IPS-NIHi7 (cell line): ENCODE data around the gene MAP3K7CL.
"Not testable (repeated sequence)": the region's sequence is repeated elsewhere in the genome, so short reads cannot be mapped to it uniquely, and the experiment has no call there.

Source experiments
- DNase-seq: peaks from one replicate; pipeline ENCODE4 v3.0.0; 2012; ENCODE audit warnings: mixed read lengths; ENCODE audit errors: extremely low spot score

Gene MAP3K7CL

DNA sequence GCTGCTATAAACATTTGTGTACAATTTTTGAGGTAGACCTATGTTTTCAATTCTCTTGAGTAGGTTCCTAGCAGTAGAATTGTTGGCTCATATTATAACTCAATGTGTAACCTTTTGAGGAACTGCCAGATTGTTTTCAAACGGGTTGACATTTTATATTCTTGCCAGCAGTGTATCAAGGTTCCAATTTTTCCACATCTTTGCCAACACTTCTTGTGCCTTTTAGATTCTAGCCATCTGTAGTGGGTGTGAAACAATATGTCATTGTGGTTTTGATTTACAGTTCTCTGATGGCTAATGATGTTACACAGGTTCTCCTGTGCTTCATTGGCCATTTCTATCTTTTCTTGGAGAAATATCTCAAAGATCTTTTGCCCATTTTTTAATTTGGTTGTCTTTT lies 36.4 kb downstream of the MAP3K7CL start:
- DNase-seq = no peak

DNA sequence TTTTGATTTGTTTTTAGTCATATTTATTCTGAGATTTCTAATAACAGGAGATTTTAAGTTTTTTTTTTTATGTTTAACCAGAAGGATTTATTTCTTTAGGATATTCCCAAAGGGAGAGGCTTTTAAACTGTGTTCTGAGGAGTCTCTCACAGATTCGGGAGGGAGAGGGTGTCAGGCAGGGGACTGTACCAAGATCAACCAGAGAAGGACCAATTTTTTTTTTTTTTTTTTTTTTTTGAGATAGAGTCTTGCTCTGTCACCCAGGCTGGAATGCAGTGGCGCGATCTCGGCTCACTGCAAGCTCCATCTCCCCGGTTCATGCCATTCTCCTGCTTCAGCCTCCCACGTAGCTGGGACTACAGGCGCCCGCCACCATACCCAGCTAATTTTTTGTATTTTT lies 37.0 kb downstream of the MAP3K7CL start:
- DNase-seq = not testable (repeated sequence)

DNA sequence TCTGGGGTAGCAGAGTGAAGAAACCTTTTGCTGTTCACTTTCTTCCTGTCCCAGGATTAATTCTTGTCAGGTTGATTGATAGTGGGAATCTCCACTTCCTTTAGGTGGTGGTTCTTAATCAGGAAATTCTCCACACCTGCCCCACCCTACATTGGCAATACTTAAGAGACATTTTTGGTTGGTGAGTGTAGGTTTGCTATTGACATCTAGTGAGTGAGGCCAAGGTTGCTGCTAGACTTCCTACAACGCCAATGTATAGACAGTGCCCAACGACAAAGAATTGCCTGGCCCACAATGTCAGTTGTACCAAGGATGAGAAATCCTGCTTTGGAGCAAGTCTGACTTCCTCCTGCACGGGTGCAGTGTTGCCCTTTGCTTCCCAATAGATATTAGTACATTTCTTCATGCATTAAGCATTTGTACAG lies 38.5 kb downstream of the MAP3K7CL start:
- no peak for DNase-seq

DNA sequence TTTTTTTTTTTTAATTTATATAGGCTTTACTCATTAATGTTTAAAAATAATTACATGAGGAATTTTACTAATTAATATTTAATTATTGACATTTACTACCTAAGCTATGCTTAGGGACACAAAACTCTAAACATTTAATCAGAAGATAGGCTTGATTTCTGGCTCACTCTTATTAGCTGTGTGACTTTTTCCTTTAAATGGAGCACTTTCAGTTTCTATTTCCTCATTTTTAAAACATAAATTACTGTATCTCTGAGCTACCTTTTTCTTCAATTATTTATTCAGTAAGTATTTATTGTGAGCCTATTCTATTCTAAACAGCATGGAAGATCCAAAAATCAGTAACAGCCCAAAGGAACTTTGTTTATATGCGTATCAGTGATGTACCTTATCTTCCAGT lies 40.5 kb downstream of the MAP3K7CL start:
- no peak for DNase-seq

DNA sequence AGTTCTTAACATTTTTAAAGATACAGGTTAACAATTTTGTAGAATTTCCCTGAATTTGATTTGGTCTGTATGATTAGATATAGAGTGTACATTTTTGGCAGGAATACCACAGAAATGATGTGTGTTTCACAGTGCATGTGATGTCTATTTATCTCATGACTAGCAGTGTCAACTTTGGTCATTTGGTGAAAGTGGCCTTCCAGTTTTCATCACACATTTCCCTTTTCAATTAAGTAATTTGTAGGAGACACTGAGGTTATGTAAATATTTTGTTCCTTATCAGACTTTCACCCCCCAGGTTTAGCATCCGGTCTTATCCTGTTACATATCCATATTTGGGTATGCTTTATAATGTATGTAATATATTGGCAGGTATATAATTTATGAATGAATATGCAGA lies 41.8 kb downstream of the MAP3K7CL start:
- no peak for DNase-seq

DNA sequence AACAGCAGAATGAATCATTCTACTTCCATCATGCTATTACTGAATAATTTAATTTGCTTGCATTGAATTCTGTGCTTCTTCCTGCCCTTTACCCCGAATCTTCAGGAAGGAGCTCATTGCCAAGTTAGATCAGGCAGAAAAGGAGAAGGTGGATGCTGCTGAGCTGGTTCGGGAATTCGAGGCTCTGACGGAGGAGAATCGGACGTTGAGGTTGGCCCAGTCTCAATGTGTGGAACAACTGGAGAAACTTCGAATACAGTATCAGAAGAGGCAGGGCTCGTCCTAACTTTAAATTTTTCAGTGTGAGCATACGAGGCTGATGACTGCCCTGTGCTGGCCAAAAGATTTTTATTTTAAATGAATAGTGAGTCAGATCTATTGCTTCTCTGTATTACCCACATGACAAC lies 44.2 kb downstream of the MAP3K7CL start:
- no peak for DNase-seq

DNA sequence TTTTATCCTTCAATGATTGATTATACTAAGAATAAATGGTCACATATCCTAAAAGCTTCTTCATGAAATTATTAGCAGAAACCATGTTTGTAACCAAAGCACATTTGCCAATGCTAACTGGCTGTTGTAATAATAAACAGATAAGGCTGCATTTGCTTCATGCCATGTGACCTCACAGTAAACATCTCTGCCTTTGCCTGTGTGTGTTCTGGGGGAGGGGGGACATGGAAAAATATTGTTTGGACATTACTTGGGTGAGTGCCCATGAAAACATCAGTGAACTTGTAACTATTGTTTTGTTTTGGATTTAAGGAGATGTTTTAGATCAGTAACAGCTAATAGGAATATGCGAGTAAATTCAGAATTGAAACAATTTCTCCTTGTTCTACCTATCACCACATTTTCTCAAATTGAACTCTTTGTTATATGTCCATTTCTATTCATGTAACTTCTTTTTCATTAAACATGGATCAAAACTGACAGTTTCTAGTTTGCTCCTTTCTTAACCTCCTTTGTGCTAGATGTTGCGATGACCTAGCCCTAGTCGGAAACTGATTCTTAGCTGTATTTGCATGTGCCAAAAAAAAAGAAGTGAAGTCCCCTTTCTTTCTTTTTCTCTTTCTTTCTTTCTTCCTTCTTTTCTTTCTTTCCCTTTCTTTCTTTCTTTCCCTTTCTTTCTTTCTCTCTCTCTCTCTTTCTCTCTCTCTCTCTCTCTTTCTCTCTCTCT lies 45.1 kb downstream of the MAP3K7CL start:
- no peak for DNase-seq

DNA sequence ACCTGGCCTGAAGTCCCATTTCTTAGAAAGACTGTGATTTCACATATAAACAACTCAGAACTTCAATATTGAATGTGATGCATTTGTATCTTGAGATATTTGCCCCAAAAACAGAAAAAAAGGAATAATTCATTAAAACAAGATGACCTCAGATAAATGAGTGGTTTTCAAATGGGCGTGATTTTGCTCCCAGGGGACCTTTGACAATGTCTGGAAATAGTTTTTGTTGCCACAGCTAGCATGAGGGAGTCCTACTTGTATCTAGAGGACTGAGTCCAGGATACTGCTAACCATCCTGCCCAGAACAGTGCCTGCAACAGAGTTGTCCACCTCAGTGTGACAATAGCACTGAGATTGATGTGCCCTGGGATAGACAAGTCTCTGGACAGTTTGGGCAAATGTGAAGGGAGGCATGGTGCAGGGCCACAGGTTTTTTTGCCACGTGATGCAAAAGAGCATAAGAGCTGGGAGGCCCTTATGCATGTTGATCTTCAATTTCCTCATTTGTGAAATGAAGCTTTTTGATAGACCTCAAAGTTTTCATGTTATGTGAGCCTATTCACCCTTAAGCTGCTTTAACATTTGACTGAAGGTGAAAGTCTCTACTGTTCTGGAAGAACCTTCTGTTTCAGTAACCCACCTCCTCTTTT lies 46.2 kb downstream of the MAP3K7CL start:
- DNase-seq = no peak

DNA sequence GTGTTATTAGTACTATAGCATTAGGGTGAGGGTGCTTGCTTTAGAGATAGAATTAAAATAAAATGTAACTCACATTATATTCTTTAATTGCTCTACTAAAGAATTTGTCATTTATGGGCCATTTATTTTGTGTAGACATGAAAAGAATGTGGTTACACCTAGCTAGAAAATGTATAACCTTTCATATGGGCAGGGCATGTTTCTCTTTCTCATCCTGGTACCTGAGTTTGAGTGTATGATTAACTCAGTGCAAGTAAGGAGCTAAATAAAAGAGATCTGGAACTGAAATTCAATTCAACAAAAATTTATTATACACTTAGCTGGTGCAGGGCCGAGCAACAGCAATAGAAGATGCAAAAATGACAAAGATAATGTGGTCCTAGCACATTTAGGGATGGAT lies 47.4 kb downstream of the MAP3K7CL start:
- DNase-seq = no peak

DNA sequence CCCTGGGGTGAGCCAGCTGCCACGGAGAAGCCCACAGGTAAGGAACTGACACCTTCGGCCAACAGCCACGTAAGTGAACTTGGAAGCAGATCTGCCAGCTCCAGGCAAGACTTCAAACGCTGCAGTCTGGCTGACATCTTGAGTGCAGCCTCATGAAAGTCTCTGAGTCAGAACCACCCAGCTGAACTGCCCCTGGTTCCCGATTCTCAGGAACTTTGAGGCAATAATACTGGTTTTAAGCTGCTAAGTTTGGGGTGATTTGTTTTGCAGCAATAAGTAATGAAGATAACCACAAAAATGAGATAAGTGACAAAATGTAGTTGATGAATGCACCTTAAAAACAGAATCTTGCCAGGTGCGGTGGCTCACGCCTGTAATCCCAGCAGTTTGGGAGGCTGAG lies 48.5 kb downstream of the MAP3K7CL start:
- DNase-seq = no peak

DNA sequence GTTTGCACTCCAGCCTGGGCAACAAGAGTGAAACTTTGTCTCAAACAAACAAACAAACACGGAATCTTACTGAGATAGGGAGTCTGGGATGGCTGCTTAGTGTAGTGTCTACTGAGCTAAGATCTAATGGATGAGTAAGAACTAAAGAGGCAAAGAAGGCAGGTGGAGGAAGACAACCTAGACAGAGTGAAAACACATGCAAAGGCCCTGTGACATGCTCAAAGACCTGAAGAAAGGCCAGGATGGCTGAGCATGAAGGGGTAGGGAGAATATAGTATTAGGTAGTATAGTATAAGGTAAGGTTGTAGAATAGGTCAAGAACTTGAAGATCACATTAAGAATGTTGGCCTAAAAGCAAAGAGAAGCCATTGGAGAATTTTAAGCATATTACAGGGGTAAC lies 49.1 kb downstream of the MAP3K7CL start:
- no peak for DNase-seq

DNA sequence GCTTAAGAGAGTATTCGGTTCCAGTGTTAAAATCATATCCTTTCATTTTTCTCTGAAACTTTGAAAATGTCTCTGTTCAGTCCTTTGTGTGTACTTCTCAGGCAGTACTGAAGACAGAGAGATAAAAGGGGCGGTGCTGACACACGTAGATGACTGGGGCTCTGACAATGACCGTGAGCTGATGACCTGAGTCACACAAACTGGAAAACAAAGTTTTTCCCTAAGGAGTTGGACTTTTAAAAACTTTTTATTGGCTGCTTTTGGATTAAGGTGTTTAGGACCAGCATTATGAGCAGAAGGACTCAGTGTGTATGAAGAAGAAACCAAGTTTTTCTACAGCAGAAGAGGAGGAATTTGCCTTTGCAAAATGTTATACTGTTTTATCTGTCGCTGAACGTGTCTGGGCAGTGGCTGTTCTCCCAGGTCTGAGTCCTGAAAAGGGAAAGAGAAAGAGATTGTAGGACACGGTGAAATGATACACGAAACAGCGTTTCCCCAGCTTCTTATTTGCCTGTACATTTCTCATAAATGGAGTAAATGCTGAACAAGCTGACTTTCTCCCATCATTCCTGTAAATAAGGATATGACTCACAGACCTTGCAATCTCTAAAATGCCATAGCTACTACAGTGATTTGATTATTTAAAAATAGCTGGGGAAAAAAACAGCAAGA lies 51.5 kb downstream of the MAP3K7CL start:
- DNase-seq = no peak

DNA sequence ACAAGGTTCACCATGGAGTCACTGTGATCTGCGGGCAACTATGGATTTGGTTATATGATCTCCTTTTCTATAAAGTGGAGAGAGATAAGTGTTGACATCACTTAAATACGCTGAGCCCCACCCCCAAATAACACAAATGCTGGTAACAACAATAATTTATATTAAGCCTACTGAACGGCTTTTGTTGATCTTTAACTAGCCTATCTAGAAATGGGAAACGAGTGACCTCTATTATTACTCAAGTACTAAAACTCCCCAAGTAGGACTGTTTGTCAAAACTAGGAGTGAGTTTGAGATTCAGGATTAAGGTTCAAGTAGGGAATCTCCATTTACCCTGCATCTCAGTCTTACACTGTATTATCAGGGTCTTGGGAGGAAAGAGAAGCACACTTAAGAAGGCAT lies 52.2 kb downstream of the MAP3K7CL start:
- DNase-seq = no peak

DNA sequence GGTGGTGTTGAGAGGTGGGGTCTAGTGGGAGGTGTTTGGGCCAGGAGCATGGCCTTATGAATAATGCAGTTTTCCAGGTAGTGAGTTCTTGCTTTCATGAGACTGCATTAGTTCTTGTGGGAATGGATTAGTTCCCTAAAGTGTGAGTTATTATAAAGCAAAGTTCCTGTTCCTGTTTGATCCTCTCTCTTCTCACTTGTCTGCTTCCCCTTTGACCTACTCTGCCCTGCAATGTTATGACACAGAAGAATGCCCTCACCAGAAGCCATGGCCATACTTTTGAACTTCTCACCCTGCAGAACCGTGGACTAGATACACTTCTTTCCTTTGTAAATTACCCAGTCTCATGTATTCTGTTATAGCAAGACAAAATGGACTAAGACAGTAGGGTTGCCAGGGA lies 53.6 kb downstream of the MAP3K7CL start:
- DNase-seq = no peak

DNA sequence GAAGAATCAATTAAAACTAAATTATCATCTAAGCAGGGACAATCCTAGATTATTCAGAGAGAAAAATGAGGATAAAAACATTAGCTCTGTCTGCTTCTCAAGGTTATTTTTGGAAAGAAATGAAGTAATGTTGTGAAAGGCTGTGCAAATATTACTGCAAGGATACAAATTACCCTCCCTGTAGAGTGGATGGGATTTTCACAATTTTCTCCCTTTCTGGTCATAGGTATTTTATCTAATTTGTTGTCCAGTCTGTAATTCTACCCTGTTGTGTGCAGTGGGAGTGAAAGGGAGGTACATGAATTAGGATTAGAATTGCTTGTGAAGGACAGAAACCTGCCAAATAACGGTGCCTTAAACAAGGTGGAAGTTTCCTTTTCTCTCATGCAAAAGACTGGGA lies 54.7 kb downstream of the MAP3K7CL start:
- DNase-seq = no peak

DNA sequence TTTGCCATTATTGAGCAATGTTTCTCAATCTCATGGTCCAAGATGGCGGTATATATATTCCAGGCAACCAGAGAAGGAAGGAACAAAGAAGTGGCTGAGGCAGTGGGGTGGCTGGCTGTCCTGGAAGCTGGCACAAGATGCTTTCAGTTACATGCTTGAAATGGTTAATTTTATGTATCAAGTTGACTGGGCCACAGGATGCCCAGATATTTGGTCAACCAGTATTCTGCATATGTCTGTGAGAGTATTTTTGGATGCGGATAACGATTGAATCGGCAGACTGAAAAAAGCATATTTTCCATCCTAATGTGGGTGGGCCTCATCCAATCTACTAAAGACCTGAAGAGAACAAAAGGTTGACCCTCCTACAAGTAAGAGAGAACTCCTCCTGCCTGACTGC lies 55.2 kb downstream of the MAP3K7CL start:
- no peak for DNase-seq

DNA sequence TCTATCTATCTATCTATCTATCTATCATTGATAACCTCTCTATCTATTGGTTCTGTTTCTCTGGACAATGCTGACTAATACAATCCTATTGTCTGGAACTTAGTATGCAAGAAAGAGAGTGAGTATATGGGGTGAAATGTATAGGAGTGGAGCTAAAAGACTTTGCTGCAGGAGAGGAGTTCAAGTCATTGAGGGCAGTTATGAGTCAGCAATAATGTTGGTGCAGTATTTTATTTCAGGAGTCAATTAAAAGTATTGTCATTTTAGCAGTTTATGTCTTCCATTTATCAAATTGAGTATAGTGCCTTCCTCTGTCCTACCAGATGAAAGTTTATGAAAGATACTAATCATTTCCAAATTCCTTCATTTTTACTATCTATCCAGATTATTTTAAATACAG lies 55.8 kb downstream of the MAP3K7CL start:
- DNase-seq = no peak

DNA sequence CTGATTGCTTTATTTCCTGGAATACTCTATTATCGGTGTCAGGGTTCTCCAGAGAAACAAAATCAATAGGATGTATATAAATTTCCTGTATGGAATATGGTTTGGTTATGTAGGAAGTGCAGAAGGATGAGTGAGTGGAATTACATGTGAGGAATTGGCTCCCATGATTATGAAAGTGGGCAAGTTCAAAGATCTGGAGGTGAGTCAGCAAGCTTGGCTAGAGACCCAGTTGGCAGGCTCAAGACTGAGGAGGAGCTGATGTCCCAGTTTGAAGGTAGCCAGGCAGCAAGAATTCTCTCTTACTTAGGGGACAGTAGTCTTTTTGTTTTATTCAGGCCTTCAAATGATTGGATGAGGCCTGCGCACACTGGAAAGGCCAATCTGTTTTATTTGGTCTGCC lies 57.5 kb downstream of the MAP3K7CL start:
- DNase-seq = no peak

DNA sequence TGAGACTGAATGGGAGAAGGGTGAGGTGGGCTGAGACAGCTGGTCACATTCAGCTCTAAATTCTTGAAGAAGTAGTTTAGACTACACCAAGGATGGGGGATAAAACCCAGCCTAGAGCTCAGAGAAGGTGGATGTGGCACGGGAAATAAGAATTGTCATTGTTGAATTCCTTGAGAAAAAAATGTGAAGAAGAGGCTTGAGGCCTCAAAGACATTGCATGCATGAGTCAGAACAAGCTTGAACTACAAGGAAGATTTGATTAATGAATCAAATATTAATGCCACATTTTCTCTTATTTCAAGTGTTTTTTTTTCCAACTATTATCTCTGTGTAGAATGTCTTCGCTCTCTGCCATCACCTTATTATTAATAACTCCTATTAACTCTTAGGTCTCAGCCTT lies 58.9 kb downstream of the MAP3K7CL start:
- DNase-seq = no peak

DNA sequence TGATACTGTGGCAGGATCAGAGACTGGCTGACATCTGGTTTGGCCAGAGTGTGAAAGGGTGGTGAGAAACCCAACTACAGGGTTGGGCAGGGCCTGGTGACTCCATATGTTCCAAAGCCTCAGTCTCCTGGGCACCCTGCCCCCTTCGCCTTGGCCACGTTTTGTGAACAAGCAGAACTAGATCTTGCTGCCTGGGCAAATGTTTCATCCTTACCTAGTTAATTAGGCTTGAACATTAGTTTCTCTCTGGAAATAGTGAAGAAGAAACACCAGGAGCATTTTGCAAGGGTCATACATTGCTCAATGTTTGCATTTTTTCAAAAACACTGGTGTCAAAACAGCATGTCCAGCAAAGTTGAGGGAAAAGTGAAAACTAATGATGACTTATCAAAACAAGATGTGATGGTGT lies 60.5 kb downstream of the MAP3K7CL start:
- DNase-seq = no peak

DNA sequence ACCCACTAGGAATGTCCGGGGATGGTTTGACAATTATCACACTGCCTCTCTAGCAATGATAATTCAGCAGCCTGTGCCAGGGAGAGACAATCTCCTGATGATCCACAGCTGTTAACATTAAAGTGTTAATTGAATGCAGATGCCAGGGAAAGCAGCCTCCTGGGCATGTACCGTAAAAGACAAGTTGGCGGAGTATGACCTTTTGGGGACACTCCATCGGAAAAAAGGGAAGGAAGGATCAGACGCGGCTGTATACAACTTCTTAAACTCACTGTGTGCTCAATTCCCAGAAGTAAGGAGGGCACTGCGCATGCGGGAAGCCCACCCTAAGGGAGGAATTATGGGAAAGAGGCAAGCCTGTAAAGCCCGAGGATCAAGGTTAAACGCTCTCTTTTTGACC lies 62.6 kb downstream of the MAP3K7CL start:
- DNase-seq = no peak

DNA sequence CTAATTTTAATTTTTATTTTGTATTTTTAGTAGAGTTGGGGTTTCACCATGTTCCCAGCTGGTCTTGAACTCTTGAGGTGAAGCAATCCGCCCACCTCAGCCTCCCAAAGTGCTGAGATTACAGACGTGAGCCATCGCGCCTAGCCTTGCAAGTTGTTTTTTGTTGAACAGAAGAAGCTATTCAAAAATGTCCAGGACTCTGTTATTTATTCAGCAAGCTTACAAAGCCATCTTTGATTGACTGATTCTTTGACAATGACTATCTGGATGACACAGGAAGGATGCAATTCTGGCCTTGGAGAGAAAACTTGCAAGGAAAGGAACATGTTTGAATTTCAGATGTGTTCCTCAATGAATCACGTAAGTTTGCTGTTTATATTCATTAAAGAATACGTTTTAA lies 63.5 kb downstream of the MAP3K7CL start:
- no peak for DNase-seq

DNA sequence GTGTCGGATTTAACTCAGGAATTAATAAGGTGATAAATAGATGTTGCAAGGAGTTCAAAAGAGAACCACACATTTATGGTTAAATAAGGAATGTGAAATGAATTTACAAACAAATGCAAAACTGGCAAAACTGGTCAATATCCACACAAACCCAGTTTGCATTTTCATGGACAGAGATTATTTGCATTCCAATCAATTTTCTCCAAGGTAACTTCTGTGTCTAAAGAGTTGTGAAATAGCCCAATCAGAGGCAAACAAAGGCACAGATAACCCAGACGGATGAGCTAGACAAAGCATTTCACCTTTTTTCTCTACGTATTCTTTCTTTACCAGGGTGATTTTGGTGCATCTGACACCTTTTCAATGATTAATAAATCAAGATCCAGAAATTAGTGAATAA lies 63.9 kb downstream of the MAP3K7CL start:
- no peak for DNase-seq
